SK-N-MC (cell line): ENCODE measurements around the gene MRPL46.

ENCODE experiments used
- DNase-seq: peaks from one replicate; pipeline ENCODE4 v3.0.0-alpha.2; 2011; ENCODE audit warnings: low read depth, low spot score
- H3K27ac ChIP-seq: fragments of 200-600 bp; sonication (generic); 2 replicates; pipeline ENCODE4 v1.5.1; 2016; ENCODE audit warnings: mixed run types
- H3K36me3 ChIP-seq: fragments of 200-600 bp; sonication (generic); 2 replicates; pipeline ENCODE4 v1.6.1; 2017; ENCODE audit warnings: antibody characterized with exemption, low read length, mixed read lengths; ENCODE audit not compliant: insufficient read depth
- H3K4me3 ChIP-seq: fragments of 200-600 bp; sonication (generic); 2 replicates; pipeline ENCODE4 v1.5.1; 2016
- H3K9ac ChIP-seq: fragments of 200-600 bp; sonication (generic); 2 replicates; pipeline ENCODE4 v1.8.0; 2017; ENCODE audit warnings: mixed run types, mixed read lengths; ENCODE audit not compliant: insufficient read length
- H3K9me3 ChIP-seq: fragments of 200-600 bp; sonication (generic); 2 replicates; pipeline ENCODE4 v1.6.1; 2017; ENCODE audit warnings: low read depth, mild to moderate bottlenecking, antibody characterized with exemption, low read length, moderate library complexity, mixed read lengths
- EZH2 ChIP-seq: fragments of 200-600 bp; sonication (generic); IDR thresholded peaks from one replicate; pipeline ENCODE4 v1.6.1; 2017; ENCODE audit warnings: antibody characterized with exemption
- FOXP2 ChIP-seq: optimal IDR thresholded peaks from 2 replicates; pipeline ENCODE3; 2011; ENCODE audit warnings: mild to moderate bottlenecking, moderate library complexity; ENCODE audit not compliant: insufficient read depth; ENCODE audit errors: extremely low read length, control extremely low read depth
- POLR2AphosphoS5 ChIP-seq: IDR thresholded peaks from 2 replicates; pipeline ENCODE4 v1.6.1; 2012; ENCODE audit warnings: mild to moderate bottlenecking, low read depth, low read length, borderline replicate concordance

MRPL46 gene

GRCh38 chr15:88428053-88428452, 39.1 kb downstream of the MRPL46 start:
- H3K4me3 ChIP-seq, result no peak overlapping the region
- no peak overlapping the region for H3K27ac ChIP-seq
- TF ChIP-seq EZH2 (no peak), POLR2AphosphoS5 (no peak), FOXP2 (no peak)
- no peak overlapping the region for H3K9ac ChIP-seq
- H3K36me3 ChIP-seq, result no peaks in the 10 kb centered on the region
- no peak for DNase-seq
- H3K9me3 ChIP-seq, result no peaks in the 10 kb centered on the region

GRCh38 chr15:88426304-88426703, 40.9 kb downstream of the MRPL46 start:
- no peaks in the 10 kb centered on the region for H3K36me3 ChIP-seq

GRCh38 chr15:88423331-88423730, 43.9 kb downstream of the MRPL46 start:
- Histone ChIP-seq H3K36me3 (no peaks in the 10 kb centered on the region), H3K27ac (no peak overlapping the region), H3K9ac (no peak overlapping the region), H3K9me3 (no peaks in the 10 kb centered on the region), H3K4me3 (no peak overlapping the region)
- no peak for TF ChIP-seq FOXP2
- TF ChIP-seq EZH2, result no peak
- TF ChIP-seq POLR2AphosphoS5, result no peak
- DNase-seq, result no peak

More at GRCh38 chr15:88426304-88426703, 40.9 kb downstream of the MRPL46 start:
- H3K4me3 ChIP-seq, result no peak overlapping the region
- H3K9me3 ChIP-seq, result no peaks in the 10 kb centered on the region
- no peak for DNase-seq
- no peak for TF ChIP-seq POLR2AphosphoS5
- TF ChIP-seq FOXP2, result no peak
- no peak for TF ChIP-seq EZH2
- H3K27ac ChIP-seq, result no peak overlapping the region
- no peak overlapping the region for H3K9ac ChIP-seq

GRCh38 chr15:88419830-88420229, 47.4 kb downstream of the MRPL46 start:
- TF ChIP-seq EZH2 (no peak), FOXP2 (no peak), POLR2AphosphoS5 (no peak)
- no peak overlapping the region for H3K4me3 ChIP-seq
- H3K9ac ChIP-seq, result no peak overlapping the region
- DNase-seq, result no peak
- no peaks in the 10 kb centered on the region for H3K36me3 ChIP-seq
- no peak overlapping the region for H3K27ac ChIP-seq
- H3K9me3 ChIP-seq, result no peaks in the 10 kb centered on the region
